AG04450 (cell line): ENCODE data around the gene DMD. TPM values are rescaled to one million over a fixed set of nuclear protein-coding genes. Genes with fewer than 3 reads are reported as not detected.

Source experiments
- CTCF ChIA-PET: fragments of 300-600, 350-600 bp; formaldehyde crosslinking; extraction: SDS; loops from one replicate; lab custom pipeline; 2022; ENCODE audit warnings: antibody characterized with exemption, inconsistent platforms; lab: Charles Lee
- POLR2A ChIA-PET: fragments of 350-600 bp; formaldehyde crosslinking; extraction: SDS; loops from one replicate; lab custom pipeline; 2021; ENCODE audit warnings: antibody characterized with exemption, inconsistent platforms; lab: Yijun Ruan, JAX
- DNase-seq: peaks from one replicate; pipeline ENCODE4 v3.0.0-alpha.2; 2011; ENCODE audit warnings: low read depth, low spot score
- H3K27ac ChIP-seq: one replicate; pipeline ENCODE4 v1.5.1; 2012; ENCODE audit warnings: low read depth, low read length, control low read depth
- H3K27me3 ChIP-seq: one replicate; pipeline ENCODE4 v1.6.0; 2012; ENCODE audit warnings: low read length; ENCODE audit not compliant: control insufficient read depth, insufficient read depth
- H3K4me3 ChIP-seq: 2 replicates; pipeline ENCODE4 v1.5.1; 2011; ENCODE audit warnings: mild to moderate bottlenecking, low read depth, low read length, control low read depth
- H3K9me3 ChIP-seq: 2 replicates; pipeline ENCODE4 v1.5.1; 2012; ENCODE audit warnings: low read length; ENCODE audit not compliant: control insufficient read depth, insufficient read depth
- polyA plus RNA-seq: library from polyadenylated mRNA; depleted of rRNA; stranded (reverse); fragments of >200 nt; gene quantifications from 2 replicates; pipeline ENCODE4 v1.2.3, GENCODE V29; 2011
- TF ChIP-seq, protein P1 (sequence below): IDR thresholded peaks from 2 replicates; pipeline ENCODE4 v1.5.1; 2011; ENCODE audit warnings: low read depth, low read length, control low read depth, inconsistent platforms

Gene DMD
- polyA plus RNA-seq, 1 experiment, result 7.6 TPM

GRCh38 chrX:32472364-32472763, 739.0 kb downstream of the DMD start:
- POLR2A ChIA-PET, result no interaction called here
- DNase-seq, result no peak
- H3K9me3 ChIP-seq, result no peaks in the 10 kb centered on the region
- no peaks in the 10 kb centered on the region for H3K27me3 ChIP-seq
- H3K4me3 ChIP-seq, result no peak overlapping the region
- H3K27ac ChIP-seq, result no peak overlapping the region
- CTCF ChIA-PET, result no interaction called here
- TF ChIP-seq, protein P1, sequence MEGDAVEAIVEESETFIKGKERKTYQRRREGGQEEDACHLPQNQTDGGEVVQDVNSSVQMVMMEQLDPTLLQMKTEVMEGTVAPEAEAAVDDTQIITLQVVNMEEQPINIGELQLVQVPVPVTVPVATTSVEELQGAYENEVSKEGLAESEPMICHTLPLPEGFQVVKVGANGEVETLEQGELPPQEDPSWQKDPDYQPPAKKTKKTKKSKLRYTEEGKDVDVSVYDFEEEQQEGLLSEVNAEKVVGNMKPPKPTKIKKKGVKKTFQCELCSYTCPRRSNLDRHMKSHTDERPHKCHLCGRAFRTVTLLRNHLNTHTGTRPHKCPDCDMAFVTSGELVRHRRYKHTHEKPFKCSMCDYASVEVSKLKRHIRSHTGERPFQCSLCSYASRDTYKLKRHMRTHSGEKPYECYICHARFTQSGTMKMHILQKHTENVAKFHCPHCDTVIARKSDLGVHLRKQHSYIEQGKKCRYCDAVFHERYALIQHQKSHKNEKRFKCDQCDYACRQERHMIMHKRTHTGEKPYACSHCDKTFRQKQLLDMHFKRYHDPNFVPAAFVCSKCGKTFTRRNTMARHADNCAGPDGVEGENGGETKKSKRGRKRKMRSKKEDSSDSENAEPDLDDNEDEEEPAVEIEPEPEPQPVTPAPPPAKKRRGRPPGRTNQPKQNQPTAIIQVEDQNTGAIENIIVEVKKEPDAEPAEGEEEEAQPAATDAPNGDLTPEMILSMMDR, result no peak

DNA sequence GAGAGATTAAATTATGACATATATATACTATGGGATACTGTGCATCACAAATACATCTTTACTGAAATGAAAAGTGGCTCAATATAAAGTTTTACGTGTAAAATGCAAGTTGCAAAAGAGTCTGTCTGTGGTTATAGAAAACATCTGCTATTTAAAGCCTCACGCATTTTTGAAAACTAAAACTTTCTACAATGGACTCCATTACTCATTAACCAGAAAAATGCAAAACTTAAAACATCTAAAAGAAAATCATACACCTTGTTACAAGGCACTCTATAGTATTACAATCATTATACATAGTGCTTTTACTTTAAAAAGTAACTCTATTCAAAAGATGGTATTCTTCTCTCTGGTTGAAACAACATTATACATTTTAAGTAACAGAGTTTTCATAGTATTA, 755.6 kb downstream of the DMD start:
- ChIA-PET POLR2A (no interaction called here), CTCF (no interaction called here)
- Histone ChIP-seq H3K4me3 (no peak overlapping the region), H3K9me3 (no peaks in the 10 kb centered on the region), H3K27me3 (no peaks in the 10 kb centered on the region), H3K27ac (no peak overlapping the region)
- TF ChIP-seq, protein P1, result no peak
- DNase-seq, result no peak

DNA sequence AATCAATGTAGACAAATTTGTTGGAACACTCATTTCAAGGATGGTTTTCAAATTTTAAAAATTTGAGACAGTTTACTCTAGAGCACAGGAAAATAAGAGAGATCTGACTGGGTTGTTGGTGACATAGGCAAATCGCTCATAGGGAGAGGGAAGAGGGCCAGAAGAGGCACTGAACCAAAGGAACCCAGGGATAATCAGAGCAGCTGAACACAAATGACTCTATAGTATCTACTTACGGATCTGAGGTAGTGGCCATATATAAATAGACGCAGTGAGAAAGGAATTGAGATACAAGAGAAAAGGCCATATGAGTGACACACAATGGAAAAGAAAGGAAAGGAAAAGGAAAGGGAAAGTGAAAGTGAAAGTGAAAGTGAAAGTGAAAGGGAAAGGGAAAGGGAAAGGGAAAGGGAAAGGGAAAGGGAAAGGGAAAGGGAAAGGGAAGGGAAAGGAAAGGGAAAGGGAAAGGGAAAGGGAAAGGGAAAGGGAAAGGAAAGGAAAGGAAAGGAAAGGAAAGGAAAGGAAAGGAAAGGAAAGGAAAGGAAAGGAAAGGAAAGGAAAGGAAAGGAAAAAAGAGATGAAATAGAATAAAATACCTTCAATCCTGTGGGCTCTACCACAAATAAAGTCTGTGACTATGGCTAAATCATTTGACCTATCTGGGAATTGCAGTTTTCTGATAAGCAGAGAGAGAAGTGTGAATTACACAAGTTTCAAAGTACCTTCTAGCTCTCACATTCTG, 759.2 kb downstream of the DMD start:
- no peaks in the 10 kb centered on the region for H3K9me3 ChIP-seq
- DNase-seq, result no peak
- H3K27me3 ChIP-seq, result no peaks in the 10 kb centered on the region
- TF ChIP-seq, protein P1, result no peak
- no peak overlapping the region for H3K4me3 ChIP-seq
- CTCF ChIA-PET, result no interaction called here
- POLR2A ChIA-PET, result no interaction called here
- H3K27ac ChIP-seq, result no peak overlapping the region

DNA sequence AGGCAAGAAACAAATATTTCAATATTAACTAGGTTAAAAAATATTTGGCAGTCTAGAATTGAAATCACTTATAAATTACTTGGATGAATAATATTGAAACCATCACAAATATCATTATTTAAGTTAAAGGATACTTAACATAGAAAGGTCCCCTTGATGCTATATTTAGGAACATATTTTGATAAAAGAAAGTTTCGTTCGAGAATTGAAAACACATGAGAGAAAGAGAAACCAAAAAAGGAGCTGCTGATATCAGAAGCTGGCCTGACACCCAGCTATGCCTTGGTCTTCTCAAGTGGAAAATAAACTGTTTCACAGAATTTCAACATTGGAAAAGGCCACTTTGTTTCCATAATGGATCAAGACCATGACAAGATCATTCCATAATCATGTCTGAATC, 762.4 kb downstream of the DMD start:
- Histone ChIP-seq H3K4me3 (no peak overlapping the region), H3K27me3 (no peaks in the 10 kb centered on the region), H3K9me3 (no peaks in the 10 kb centered on the region), H3K27ac (no peak overlapping the region)
- ChIA-PET CTCF (no interaction called here), POLR2A (no interaction called here)
- TF ChIP-seq, protein P1, result no peak
- no peak for DNase-seq

- CTCF ChIA-PET, result no interaction called here
- DNase-seq, result no peak
- H3K27me3 ChIP-seq, result no peaks in the 10 kb centered on the region
- POLR2A ChIA-PET, result no interaction called here
- TF ChIP-seq, protein P1, result no peak
- H3K27ac ChIP-seq, result no peak overlapping the region
- no peak overlapping the region for H3K4me3 ChIP-seq
- no peaks in the 10 kb centered on the region for H3K9me3 ChIP-seq
Observed at GRCh38 chrX:32448320-32448719, 763.0 kb downstream of the DMD start.
